ENCODE data around the gene FAM163B.

Gene FAM163B

DNA sequence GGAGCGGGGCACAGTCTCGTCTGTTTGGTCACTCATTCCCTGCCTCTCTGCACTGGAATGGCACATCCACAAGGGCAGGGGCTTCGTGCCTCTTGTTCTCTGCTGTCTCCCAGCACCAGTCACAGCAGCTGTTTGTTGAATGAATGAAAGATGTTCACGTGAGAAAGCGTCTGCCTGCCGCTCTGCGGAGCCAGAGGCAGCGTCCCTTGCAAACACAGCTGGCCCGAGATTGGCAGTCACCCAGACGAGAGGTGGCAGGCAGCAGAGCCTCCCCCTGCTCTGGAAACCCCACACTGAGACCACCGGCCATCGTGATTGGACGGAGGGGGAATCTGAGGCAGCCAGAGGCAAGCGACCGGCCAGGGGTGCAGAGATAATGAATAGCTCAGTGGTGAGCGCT, 6.0 kb upstream of the FAM163B start:
- no peaks in the 10 kb centered on the region for H3K9me3 ChIP-seq (replicated peaks; ENCODE audit: insufficient read depth, low read length)
- H3K27me3 ChIP-seq (replicated peaks; ENCODE audit: insufficient read depth, low read length), result peaks cover 97% of the 10 kb centered on the region
- H3K4me2 ChIP-seq (ENCODE audit: low read depth, low read length), result no peak overlapping the region
- H3K79me2 ChIP-seq (ENCODE audit: low read length), result no peaks in the 10 kb centered on the region
- no peak overlapping the region for H3K4me3 ChIP-seq (ENCODE audit: low read length)
- no peak for DNase-seq
- H3K36me3 ChIP-seq (replicated peaks; ENCODE audit: insufficient read depth, low read length), result no peaks in the 10 kb centered on the region
- H3K9me2 ChIP-seq (replicated peaks; ENCODE audit: insufficient read depth, low read length), result no peaks in the 10 kb centered on the region
- no peak overlapping the region for H3K9ac ChIP-seq (ENCODE audit: low read length)
- no peaks in the 10 kb centered on the region for H4K20me1 ChIP-seq (ENCODE audit: insufficient read depth, low read length)
- TF ChIP-seq EZH2phosphoT487 (IDR thresholded peaks at IDR 0.05; ENCODE audit: low read length), result no peak
- TF ChIP-seq, protein P1, sequence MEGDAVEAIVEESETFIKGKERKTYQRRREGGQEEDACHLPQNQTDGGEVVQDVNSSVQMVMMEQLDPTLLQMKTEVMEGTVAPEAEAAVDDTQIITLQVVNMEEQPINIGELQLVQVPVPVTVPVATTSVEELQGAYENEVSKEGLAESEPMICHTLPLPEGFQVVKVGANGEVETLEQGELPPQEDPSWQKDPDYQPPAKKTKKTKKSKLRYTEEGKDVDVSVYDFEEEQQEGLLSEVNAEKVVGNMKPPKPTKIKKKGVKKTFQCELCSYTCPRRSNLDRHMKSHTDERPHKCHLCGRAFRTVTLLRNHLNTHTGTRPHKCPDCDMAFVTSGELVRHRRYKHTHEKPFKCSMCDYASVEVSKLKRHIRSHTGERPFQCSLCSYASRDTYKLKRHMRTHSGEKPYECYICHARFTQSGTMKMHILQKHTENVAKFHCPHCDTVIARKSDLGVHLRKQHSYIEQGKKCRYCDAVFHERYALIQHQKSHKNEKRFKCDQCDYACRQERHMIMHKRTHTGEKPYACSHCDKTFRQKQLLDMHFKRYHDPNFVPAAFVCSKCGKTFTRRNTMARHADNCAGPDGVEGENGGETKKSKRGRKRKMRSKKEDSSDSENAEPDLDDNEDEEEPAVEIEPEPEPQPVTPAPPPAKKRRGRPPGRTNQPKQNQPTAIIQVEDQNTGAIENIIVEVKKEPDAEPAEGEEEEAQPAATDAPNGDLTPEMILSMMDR (IDR thresholded peaks at IDR 0.05; ENCODE audit: low read length), result no peak
- TF ChIP-seq EZH2 (optimal IDR thresholded peaks at IDR 0.05; ENCODE audit: low read depth, low read length), result no peak
- no peaks in the 10 kb centered on the region for H3F3A ChIP-seq (ENCODE audit: insufficient read depth, low read length)
- no peak overlapping the region for H2AFZ ChIP-seq (ENCODE audit: low read length)
- H3K27ac ChIP-seq (ENCODE audit: low read length), result no peak overlapping the region
- peaks cover 5% of the 10 kb centered on the region; the same call in 1 of the 2 replicates for H3K4me1 ChIP-seq (ENCODE audit: low read length)

DNA sequence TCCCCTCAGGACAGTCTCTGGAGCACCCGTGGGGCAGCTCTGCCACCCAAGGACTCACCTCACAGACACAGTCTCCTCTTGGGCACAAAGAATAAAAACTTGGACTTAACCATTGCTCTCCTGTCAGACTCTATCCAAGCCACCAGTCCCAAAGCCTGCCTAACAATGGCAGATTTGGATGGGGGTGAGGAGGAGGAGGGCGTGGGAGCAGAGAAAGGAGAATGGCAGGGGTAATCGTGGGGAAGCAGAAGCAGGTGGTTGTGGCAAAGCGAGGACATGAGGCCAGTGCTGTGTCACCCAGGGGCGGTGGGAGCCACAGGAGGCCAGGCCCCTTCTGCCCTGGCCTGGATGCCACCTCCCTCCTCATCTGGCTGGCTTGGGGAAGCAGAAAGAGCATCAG, 5.5 kb upstream of the FAM163B start:
- no peaks in the 10 kb centered on the region for H3F3A ChIP-seq (ENCODE audit: insufficient read depth, low read length)
- H3K9me2 ChIP-seq (replicated peaks; ENCODE audit: insufficient read depth, low read length), result no peaks in the 10 kb centered on the region
- H3K79me2 ChIP-seq (ENCODE audit: low read length), result no peaks in the 10 kb centered on the region
- H3K36me3 ChIP-seq (replicated peaks; ENCODE audit: insufficient read depth, low read length), result no peaks in the 10 kb centered on the region
- no peak for TF ChIP-seq EZH2 (optimal IDR thresholded peaks at IDR 0.05; ENCODE audit: low read depth, low read length)
- no peak for TF ChIP-seq EZH2phosphoT487 (IDR thresholded peaks at IDR 0.05; ENCODE audit: low read length)
- TF ChIP-seq, protein P1 (IDR thresholded peaks at IDR 0.05; ENCODE audit: low read length), result no peak
- H3K27me3 ChIP-seq (replicated peaks; ENCODE audit: insufficient read depth, low read length), result peaks cover 96% of the 10 kb centered on the region
- no peak overlapping the region for H3K4me2 ChIP-seq (ENCODE audit: low read depth, low read length)
- no peaks in the 10 kb centered on the region for H4K20me1 ChIP-seq (ENCODE audit: insufficient read depth, low read length)
- no peak overlapping the region for H3K9ac ChIP-seq (ENCODE audit: low read length)
- H3K9me3 ChIP-seq (replicated peaks; ENCODE audit: insufficient read depth, low read length), result no peaks in the 10 kb centered on the region
- H3K4me3 ChIP-seq (ENCODE audit: low read length), result no peak overlapping the region
- DNase-seq, result no peak
- H3K27ac ChIP-seq (ENCODE audit: low read length), result no peak overlapping the region
- no peak overlapping the region for H2AFZ ChIP-seq (ENCODE audit: low read length)
- peaks cover 2% of the 10 kb centered on the region; the same call in 1 of the 2 replicates for H3K4me1 ChIP-seq (ENCODE audit: low read length)

DNA sequence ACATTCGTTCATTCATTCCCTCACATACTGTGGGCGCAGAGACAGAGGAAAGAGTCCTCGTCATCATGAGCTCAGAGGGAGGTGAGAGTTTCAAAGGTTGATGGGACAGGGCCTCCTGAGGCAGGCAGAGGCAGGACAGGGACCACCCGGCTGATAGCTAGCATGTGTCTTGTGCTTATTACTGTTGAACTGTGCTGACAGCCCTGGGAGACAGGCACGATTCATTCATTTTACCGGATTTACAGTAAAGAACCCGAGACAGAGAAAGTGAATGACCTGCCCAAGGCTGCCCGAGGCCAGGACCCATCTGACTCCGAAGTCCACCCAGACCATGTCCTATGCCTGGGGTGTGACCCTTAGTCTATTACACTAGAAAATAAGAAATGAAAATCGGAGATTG, 4.9 kb upstream of the FAM163B start:
- peaks cover 92% of the 10 kb centered on the region for H3K27me3 ChIP-seq (replicated peaks; ENCODE audit: insufficient read depth, low read length)
- H3F3A ChIP-seq (ENCODE audit: insufficient read depth, low read length), result no peaks in the 10 kb centered on the region
- H3K9me3 ChIP-seq (replicated peaks; ENCODE audit: insufficient read depth, low read length), result no peaks in the 10 kb centered on the region
- no peak overlapping the region for H3K4me3 ChIP-seq (ENCODE audit: low read length)
- H3K4me2 ChIP-seq (ENCODE audit: low read depth, low read length), result no peak overlapping the region
- no peaks in the 10 kb centered on the region for H3K4me1 ChIP-seq (ENCODE audit: low read length)
- TF ChIP-seq, protein P1 (IDR thresholded peaks at IDR 0.05; ENCODE audit: low read length), result no peak
- no peak for TF ChIP-seq EZH2phosphoT487 (IDR thresholded peaks at IDR 0.05; ENCODE audit: low read length)
- TF ChIP-seq EZH2 (optimal IDR thresholded peaks at IDR 0.05; ENCODE audit: low read depth, low read length), result no peak
- no peaks in the 10 kb centered on the region for H4K20me1 ChIP-seq (ENCODE audit: insufficient read depth, low read length)
- no peak for DNase-seq
- no peaks in the 10 kb centered on the region for H3K36me3 ChIP-seq (replicated peaks; ENCODE audit: insufficient read depth, low read length)
- no peak overlapping the region for H2AFZ ChIP-seq (ENCODE audit: low read length)
- H3K27ac ChIP-seq (ENCODE audit: low read length), result no peak overlapping the region
- H3K79me2 ChIP-seq (ENCODE audit: low read length), result no peaks in the 10 kb centered on the region
- no peak overlapping the region for H3K9ac ChIP-seq (ENCODE audit: low read length)
- no peaks in the 10 kb centered on the region for H3K9me2 ChIP-seq (replicated peaks; ENCODE audit: insufficient read depth, low read length)

Data from MM.1S (cell line).